ENCODE results near the gene FBXW5.

The FBXW5 gene

GRCh38 chr9:136937186-136938001, 7.1 kb downstream of the FBXW5 start:
- H3K4me1 ChIP-seq (ENCODE audit: insufficient read depth, low read length), result no peaks in the 10 kb centered on the region
- H3K36me3 ChIP-seq (ENCODE audit: insufficient read depth, low read length), result peaks cover 35% of the 10 kb centered on the region
- 96% methylated on average over 15 of the region's 15 CpGs for WGBS
- H3K9ac ChIP-seq (ENCODE audit: low read depth, low read length), result no peak overlapping the region
- H3K27me3 ChIP-seq (ENCODE audit: insufficient read depth, low read length), result no peaks in the 10 kb centered on the region
- H3K4me3 ChIP-seq (ENCODE audit: low read length), result no peak overlapping the region
- H3K27ac ChIP-seq (ENCODE audit: low read depth, low read length), result no peak overlapping the region
- H3K9me3 ChIP-seq (ENCODE audit: insufficient read depth, low read depth, low read length), result no peaks in the 10 kb centered on the region

- Histone ChIP-seq H3K27me3 (ENCODE audit: insufficient read depth, low read length) (no peaks in the 10 kb centered on the region), H3K9ac (ENCODE audit: low read depth, low read length) (no peak overlapping the region), H3K9me3 (ENCODE audit: insufficient read depth, low read depth, low read length) (no peaks in the 10 kb centered on the region), H3K36me3 (ENCODE audit: insufficient read depth, low read length) (peaks cover 31% of the 10 kb centered on the region), H3K27ac (ENCODE audit: low read depth, low read length) (no peak overlapping the region), H3K4me1 (ENCODE audit: insufficient read depth, low read length) (no peaks in the 10 kb centered on the region), H3K4me3 (ENCODE audit: low read length) (no peak overlapping the region)
- WGBS, result 91% methylated on average over 8 of the region's 8 CpGs
Observed at GRCh38 chr9:136936645-136937170, 7.8 kb downstream of the FBXW5 start.

- WGBS, result 96% methylated on average over 3 of the region's 3 CpGs
- H3K27ac ChIP-seq (ENCODE audit: low read depth, low read length), result no peak overlapping the region
- no peaks in the 10 kb centered on the region for H3K27me3 ChIP-seq (ENCODE audit: insufficient read depth, low read length)
- H3K9me3 ChIP-seq (ENCODE audit: insufficient read depth, low read depth, low read length), result no peaks in the 10 kb centered on the region
- no peak overlapping the region for H3K9ac ChIP-seq (ENCODE audit: low read depth, low read length)
- no peaks in the 10 kb centered on the region for H3K4me1 ChIP-seq (ENCODE audit: insufficient read depth, low read length)
- peaks cover 21% of the 10 kb centered on the region for H3K36me3 ChIP-seq (ENCODE audit: insufficient read depth, low read length)
- no peak overlapping the region for H3K4me3 ChIP-seq (ENCODE audit: low read length)
Observed at GRCh38 chr9:136935651-136936050, 8.9 kb downstream of the FBXW5 start.

- Histone ChIP-seq H3K9me3 (ENCODE audit: insufficient read depth, low read depth, low read length) (no peaks in the 10 kb centered on the region), H3K36me3 (ENCODE audit: insufficient read depth, low read length) (peaks cover 8% of the 10 kb centered on the region), H3K4me1 (ENCODE audit: insufficient read depth, low read length) (no peaks in the 10 kb centered on the region), H3K27me3 (ENCODE audit: insufficient read depth, low read length) (no peaks in the 10 kb centered on the region), H3K4me3 (ENCODE audit: low read length) (no peak overlapping the region), H3K27ac (ENCODE audit: low read depth, low read length) (no peak overlapping the region), H3K9ac (ENCODE audit: low read depth, low read length) (no peak overlapping the region)
- WGBS, result 91% methylated on average over 3 of the region's 3 CpGs
Observed at GRCh38 chr9:136934277-136934676, 10.3 kb downstream of the FBXW5 start.

GRCh38 chr9:136931611-136932130, 12.9 kb downstream of the FBXW5 start:
- no peak overlapping the region for H3K27ac ChIP-seq (ENCODE audit: low read depth, low read length)
- H3K36me3 ChIP-seq (ENCODE audit: insufficient read depth, low read length), result peaks cover 25% of the 10 kb centered on the region
- no peaks in the 10 kb centered on the region for H3K4me1 ChIP-seq (ENCODE audit: insufficient read depth, low read length)

GRCh38 chr9:136930014-136930413, 14.5 kb downstream of the FBXW5 start:
- Histone ChIP-seq H3K36me3 (ENCODE audit: insufficient read depth, low read length) (peaks cover 41% of the 10 kb centered on the region), H3K27ac (ENCODE audit: low read depth, low read length) (no peak overlapping the region), H3K9ac (ENCODE audit: low read depth, low read length) (no peak overlapping the region), H3K4me1 (ENCODE audit: insufficient read depth, low read length) (no peaks in the 10 kb centered on the region), H3K4me3 (ENCODE audit: low read length) (no peak overlapping the region), H3K27me3 (ENCODE audit: insufficient read depth, low read length) (no peaks in the 10 kb centered on the region), H3K9me3 (ENCODE audit: insufficient read depth, low read depth, low read length) (no peaks in the 10 kb centered on the region)
- WGBS, result 95% methylated on average over 4 of the region's 4 CpGs

More at GRCh38 chr9:136931611-136932130, 12.9 kb downstream of the FBXW5 start:
- Histone ChIP-seq H3K4me3 (ENCODE audit: low read length) (no peak overlapping the region), H3K9ac (ENCODE audit: low read depth, low read length) (no peak overlapping the region), H3K27me3 (ENCODE audit: insufficient read depth, low read length) (no peaks in the 10 kb centered on the region), H3K9me3 (ENCODE audit: insufficient read depth, low read depth, low read length) (no peaks in the 10 kb centered on the region)
- WGBS, result 100% methylated on average over 2 of the region's 2 CpGs

- Histone ChIP-seq H3K4me3 (ENCODE audit: low read length) (no peak overlapping the region), H3K9me3 (ENCODE audit: insufficient read depth, low read depth, low read length) (no peaks in the 10 kb centered on the region), H3K9ac (ENCODE audit: low read depth, low read length) (no peak overlapping the region), H3K27me3 (ENCODE audit: insufficient read depth, low read length) (no peaks in the 10 kb centered on the region), H3K36me3 (ENCODE audit: insufficient read depth, low read length) (peaks cover 52% of the 10 kb centered on the region), H3K4me1 (ENCODE audit: insufficient read depth, low read length) (no peaks in the 10 kb centered on the region), H3K27ac (ENCODE audit: low read depth, low read length) (no peak overlapping the region)
- WGBS, result 92% methylated on average over 9 of the region's 9 CpGs
Observed at GRCh38 chr9:136928591-136928990, 15.9 kb downstream of the FBXW5 start.

GRCh38 chr9:136927343-136928271, 16.9 kb downstream of the FBXW5 start:
- WGBS, result 97% methylated on average over 23 of the region's 23 CpGs
- no peak overlapping the region for H3K27ac ChIP-seq (ENCODE audit: low read depth, low read length)
- peaks cover 58% of the 10 kb centered on the region for H3K36me3 ChIP-seq (ENCODE audit: insufficient read depth, low read length)

GRCh38 chr9:136926749-136927148, 17.8 kb downstream of the FBXW5 start:
- H3K4me1 ChIP-seq (ENCODE audit: insufficient read depth, low read length), result no peaks in the 10 kb centered on the region
- no peak overlapping the region for H3K4me3 ChIP-seq (ENCODE audit: low read length)
- H3K9me3 ChIP-seq (ENCODE audit: insufficient read depth, low read depth, low read length), result no peaks in the 10 kb centered on the region
- peaks cover 62% of the 10 kb centered on the region for H3K36me3 ChIP-seq (ENCODE audit: insufficient read depth, low read length)
- H3K27ac ChIP-seq (ENCODE audit: low read depth, low read length), result no peak overlapping the region
- no peaks in the 10 kb centered on the region for H3K27me3 ChIP-seq (ENCODE audit: insufficient read depth, low read length)
- H3K9ac ChIP-seq (ENCODE audit: low read depth, low read length), result no peak overlapping the region
- WGBS, result 96% methylated on average over 13 of the region's 13 CpGs

More at GRCh38 chr9:136927343-136928271, 16.9 kb downstream of the FBXW5 start:
- H3K9ac ChIP-seq (ENCODE audit: low read depth, low read length), result no peak overlapping the region
- H3K4me3 ChIP-seq (ENCODE audit: low read length), result no peak overlapping the region
- H3K4me1 ChIP-seq (ENCODE audit: insufficient read depth, low read length), result no peaks in the 10 kb centered on the region
- H3K27me3 ChIP-seq (ENCODE audit: insufficient read depth, low read length), result no peaks in the 10 kb centered on the region
- no peaks in the 10 kb centered on the region for H3K9me3 ChIP-seq (ENCODE audit: insufficient read depth, low read depth, low read length)

GRCh38 chr9:136926154-136926704, 18.3 kb downstream of the FBXW5 start:
- Histone ChIP-seq H3K9ac (ENCODE audit: low read depth, low read length) (no peak overlapping the region), H3K4me3 (ENCODE audit: low read length) (no peak overlapping the region), H3K36me3 (ENCODE audit: insufficient read depth, low read length) (peaks cover 63% of the 10 kb centered on the region), H3K9me3 (ENCODE audit: insufficient read depth, low read depth, low read length) (no peaks in the 10 kb centered on the region), H3K27me3 (ENCODE audit: insufficient read depth, low read length) (no peaks in the 10 kb centered on the region), H3K27ac (ENCODE audit: low read depth, low read length) (no peak overlapping the region), H3K4me1 (ENCODE audit: insufficient read depth, low read length) (no peaks in the 10 kb centered on the region)
- WGBS, result 96% methylated on average over 9 of the region's 9 CpGs
